Upper lobe of left lung (tissue), 4 donors: ENCODE measurements around the gene PHYHIPL.

ENCODE experiments used
- CTCF ChIP-seq, 6 experiments: fragments of 450-650 bp in 4 of 6; fragments of 200-600 bp in 2 of 6; sonication (generic) in 2 of 6; IDR thresholded peaks; one replicate each; pipeline ENCODE4 v1.5.1; 2016 to 2019; ENCODE audit warnings: antibody characterized with exemption in 6 of 6
- EP300 ChIP-seq, 4 donors: sonication (generic); formaldehyde crosslinking; IDR thresholded peaks; one replicate each; pipeline ENCODE4 v1.5.1; 2017; ENCODE audit warnings: antibody characterized with exemption in 4 of 4, control low read depth in 2 of 4
- POLR2A ChIP-seq, 4 donors: fragments of 450-650 bp; IDR thresholded peaks; one replicate each; pipeline ENCODE4 v1.5.1; 2016 to 2017; ENCODE audit warnings: antibody characterized with exemption in 4 of 4, mild to moderate bottlenecking in 2 of 4

GRCh38 chr10:59236064-59236697, 59.7 kb downstream of the PHYHIPL start:
- TF ChIP-seq EP300 (IDR thresholded peaks at IDR 0.05) (no peak), CTCF (IDR thresholded peaks at IDR 0.05) (no peak), POLR2A (IDR thresholded peaks at IDR 0.05) (no peak)
